ENCODE data around the gene FBXO17.
A peak's percentile ranks its signal among the peaks of the same experiment; 100 is the strongest.

Gene FBXO17

DNA sequence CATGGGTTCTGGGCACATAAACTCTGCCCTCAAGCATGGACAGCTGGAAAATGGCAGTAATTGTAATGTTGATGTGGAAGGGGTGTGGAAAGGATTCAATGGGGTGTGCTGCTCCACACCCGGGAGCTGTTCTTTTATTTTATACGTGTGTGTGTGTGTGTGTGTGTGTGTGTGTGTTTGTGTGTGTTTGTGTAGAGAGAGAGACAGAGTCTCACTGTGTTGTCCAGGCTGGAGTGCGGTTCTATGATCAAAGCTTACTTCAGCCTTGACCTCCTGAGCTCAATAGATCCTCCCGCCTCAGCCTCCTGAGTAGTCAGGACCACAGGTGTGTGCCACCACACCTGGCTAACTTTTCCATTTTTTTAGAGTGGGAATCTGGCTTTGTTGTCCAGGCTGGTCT lies 42.0 kb downstream of the FBXO17 start:
- Histone ChIP-seq H3K4me1 (peaks cover 0 to 21% (median 19%) of the 10 kb centered on the region in 4 donors), H3K36me3 (peaks cover 4 to 28% (median 12%) of the 10 kb centered on the region in 3 donors), H3K27me3 (no peaks in the 10 kb centered on the region), H3K4me3 (no peak overlapping the region), H3K27ac (no peak overlapping the region), H3K9me3 (no peaks in the 10 kb centered on the region)
- DNase-seq, result no peak
- intact Hi-C loops (cut with DNase I; ENCODE audit: low total_unique reads), result no loop called here
- TF ChIP-seq CTCF (IDR thresholded peaks at IDR 0.05), result no peak

DNA sequence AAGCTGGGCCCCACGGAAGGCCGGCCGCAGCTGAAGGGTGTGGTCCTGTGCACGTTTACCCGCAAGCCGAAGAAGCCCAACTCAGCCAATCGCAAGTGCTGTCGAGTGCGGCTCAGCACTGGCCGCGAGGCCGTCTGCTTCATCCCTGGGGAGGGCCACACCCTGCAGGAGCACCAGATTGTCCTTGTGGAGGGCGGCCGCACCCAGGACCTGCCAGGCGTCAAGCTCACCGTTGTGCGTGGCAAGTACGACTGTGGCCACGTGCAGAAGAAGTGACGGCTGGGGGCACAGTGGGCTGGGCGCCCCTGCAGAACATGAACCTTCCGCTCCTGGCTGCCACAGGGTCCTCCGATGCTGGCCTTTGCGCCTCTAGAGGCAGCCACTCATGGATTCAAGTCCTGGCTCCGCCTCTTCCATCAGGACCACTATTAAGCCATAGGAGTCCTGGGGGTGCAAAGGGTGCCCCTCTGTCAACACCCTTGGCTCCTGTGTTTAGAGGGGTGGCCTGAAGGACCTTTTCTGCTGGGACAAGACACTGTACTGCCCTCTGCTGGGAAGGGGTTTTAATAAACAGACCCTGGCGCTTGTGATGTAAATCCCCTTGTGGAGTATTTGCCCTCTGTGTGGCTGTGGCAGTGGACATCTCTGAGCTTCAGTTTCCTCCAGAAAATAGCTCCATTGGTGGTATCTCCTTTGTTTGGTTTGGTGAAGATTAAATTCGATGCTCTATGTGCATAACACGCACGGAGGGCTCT lies 42.9 kb downstream of the FBXO17 start:
- intact Hi-C loops (cut with DNase I; ENCODE audit: low total_unique reads), result no loop called here
- Histone ChIP-seq H3K4me1 (peaks cover 0 to 21% (median 19%) of the 10 kb centered on the region in 4 donors), H3K27ac (no peak overlapping the region), H3K4me3 (no peak overlapping the region), H3K36me3 (peaks cover 4 to 28% (median 12%) of the 10 kb centered on the region in 3 donors), H3K9me3 (no peaks in the 10 kb centered on the region), H3K27me3 (no peaks in the 10 kb centered on the region)
- TF ChIP-seq CTCF (IDR thresholded peaks at IDR 0.05), result no peak
- DNase-seq, result no peak

DNA sequence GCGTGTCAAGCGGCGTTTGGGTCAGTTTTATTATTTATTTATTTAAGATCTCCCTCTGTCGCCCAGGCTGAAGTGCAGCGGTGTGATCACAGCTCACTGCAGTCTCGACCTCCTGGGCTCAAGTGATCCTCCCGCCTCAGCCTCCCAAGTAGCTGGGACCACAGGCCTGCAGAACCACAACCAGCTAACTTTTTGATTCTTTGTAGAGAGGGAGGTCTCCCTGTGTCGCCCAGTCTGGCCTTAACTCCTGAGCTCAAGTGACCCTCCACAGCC lies 44.1 kb downstream of the FBXO17 start:
- no peak for DNase-seq
- Histone ChIP-seq H3K4me1 (peaks cover 0 to 21% (median 19%) of the 10 kb centered on the region in 4 donors), H3K27me3 (no peaks in the 10 kb centered on the region), H3K27ac (peak overlapping the region; percentile 74 to 83), H3K9me3 (no peaks in the 10 kb centered on the region), H3K36me3 (peaks cover 4 to 28% (median 12%) of the 10 kb centered on the region in 3 donors), H3K4me3 (peak overlapping the region; percentile 64 to 84)
- TF ChIP-seq CTCF (IDR thresholded peaks at IDR 0.05), result no peak
- intact Hi-C loops (cut with DNase I; ENCODE audit: low total_unique reads), result no loop called here

GRCh38 chr19:38930776-38931520 lies 44.6 kb downstream of the FBXO17 start, which contains the start of gene MRPS12:
MRPS12 (plus strand) TSS chr19:38930944; CDS start chr19:38931295, 351 bp downstream.
- H3K4me1 ChIP-seq, result peaks cover 0 to 21% (median 19%) of the 10 kb centered on the region in 4 donors
- intact Hi-C loops (cut with DNase I; ENCODE audit: low total_unique reads), result no loop called here
- peak within 1 kb of the TSS; percentile 74 to 83 for H3K27ac ChIP-seq
- peaks cover 4 to 28% (median 13%) of the 10 kb centered on the region in 3 donors for H3K36me3 ChIP-seq
- H3K9me3 ChIP-seq, result no peaks in the 10 kb centered on the region
- H3K27me3 ChIP-seq, result no peaks in the 10 kb centered on the region
- TF ChIP-seq CTCF (IDR thresholded peaks at IDR 0.05), result no peak
- DNase-seq, result peak; percentile 98 to 99
- H3K4me3 ChIP-seq, result peak within 1 kb of the TSS; percentile 64 to 84

GRCh38 chr19:38929929-38930775 lies 45.4 kb downstream of the FBXO17 start, which contains the start of gene SARS2:
SARS2 (minus strand) TSS chr19:38930763; CDS start chr19:38930736, 27 bp downstream.
- peak; percentile 91 to 95 for DNase-seq
- no peaks in the 10 kb centered on the region for H3K27me3 ChIP-seq
- H3K27ac ChIP-seq, result peak within 1 kb of the TSS; percentile 74 to 83
- H3K36me3 ChIP-seq, result peaks cover 7 to 32% (median 19%) of the 10 kb centered on the region in 3 donors
- intact Hi-C loops (cut with DNase I; ENCODE audit: low total_unique reads), result no loop called here
- peak; percentile 98 to 100 for TF ChIP-seq CTCF (IDR thresholded peaks at IDR 0.05)
- H3K9me3 ChIP-seq, result no peaks in the 10 kb centered on the region
- H3K4me1 ChIP-seq, result peaks cover 0 to 21% (median 19%) of the 10 kb centered on the region in 4 donors
- peak within 1 kb of the TSS; percentile 64 to 84 for H3K4me3 ChIP-seq

All from tibial artery (tissue), 4 donors.